Ascending aorta (tissue), 2 donors: ENCODE measurements around the gene RSPH9. TPM values are rescaled to one million over a fixed set of nuclear protein-coding genes. Genes with fewer than 3 reads are reported as not detected.

ENCODE experiments used
- DNase-seq, 2 donors: peaks; one replicate each; pipeline ENCODE4 v3.0.0-alpha.2; 2019; ENCODE audit warnings: low spot score in 2 of 2
- H3K27ac ChIP-seq, 2 donors: fragments of 200-600 bp; sonication (generic); one replicate each; pipeline ENCODE4 v1.5.1; 2016 to 2017; ENCODE audit warnings: mild to moderate bottlenecking in 1 of 2
- H3K27me3 ChIP-seq: fragments of 200-600 bp; sonication (generic); one replicate; pipeline ENCODE4 v1.5.1; 2017
- H3K36me3 ChIP-seq, 2 donors: fragments of 200-600 bp; sonication (generic); one replicate each; pipeline ENCODE4 v1.5.1; 2016
- H3K4me1 ChIP-seq, 2 donors: fragments of 200-600 bp; sonication (generic); one replicate each; pipeline ENCODE4 v1.5.1; 2016 to 2017; ENCODE audit warnings: mild to moderate bottlenecking in 1 of 2
- H3K4me3 ChIP-seq, 2 donors: fragments of 200-600 bp; sonication (generic); one replicate each; pipeline ENCODE4 v1.5.1; 2016 to 2017; ENCODE audit warnings: mild to moderate bottlenecking in 1 of 2
- H3K9me3 ChIP-seq, 2 donors: fragments of 200-600 bp; sonication (generic); one replicate each; pipeline ENCODE4 v1.5.1; 2016
- CTCF ChIP-seq, 3 experiments: fragments of 200-600 bp in 2 of 3; fragments of 450-650 bp in 1 of 3; sonication (generic) in 2 of 3; IDR thresholded peaks; one replicate each; pipeline ENCODE4 v1.5.1; 2016 to 2019; ENCODE audit warnings: antibody characterized with exemption in 3 of 3, mild to moderate bottlenecking in 1 of 3, moderate library complexity in 1 of 3
- intact Hi-C: fragments of 100-400 bp; cut with DNase I; formaldehyde crosslinking; loops from one replicate; pipeline ENCODE4 v1.15.1; 2023
- total RNA-seq: library from RNA; depleted of rRNA; stranded (reverse); fragments of >200 nt; gene quantifications from one replicate; pipeline ENCODE4 v1.1.0, GENCODE V29; 2016

The RSPH9 gene
- total RNA-seq, 1 donor from 2014 or later: not detected

DNA sequence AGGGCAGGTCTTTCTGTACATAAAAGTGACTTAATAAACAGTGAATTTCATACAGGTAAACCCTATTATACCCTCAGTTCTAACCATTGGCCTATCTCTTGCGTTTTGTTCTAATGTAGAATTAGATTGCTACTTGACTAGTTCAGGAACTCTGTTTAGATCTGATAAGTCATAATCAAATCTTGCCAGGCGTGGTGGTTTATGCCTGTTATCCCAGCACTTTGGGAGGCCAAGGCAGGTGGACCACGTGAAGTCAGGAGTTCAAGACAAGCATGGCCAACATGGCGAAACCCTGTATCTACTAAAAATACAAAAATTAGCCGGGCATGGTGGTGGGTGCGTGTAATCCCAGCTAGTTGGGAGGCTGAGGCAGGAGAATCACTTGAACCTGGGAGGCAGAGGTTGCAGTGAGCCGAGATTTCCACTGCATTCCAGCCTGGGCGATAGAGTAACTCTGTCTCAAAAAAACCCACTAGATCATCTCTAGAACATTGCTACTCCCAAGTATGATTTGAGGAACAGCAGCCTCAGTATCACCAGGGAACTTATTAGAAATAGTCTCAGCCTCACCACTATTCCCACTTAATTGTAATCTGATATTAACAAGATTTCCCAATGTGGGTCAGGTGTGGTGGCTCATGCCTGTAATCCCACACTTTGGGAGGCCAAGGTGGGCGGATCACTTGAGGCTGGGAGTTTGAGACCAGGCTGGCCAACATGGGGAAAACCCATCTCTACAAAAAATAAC is 27.9 kb upstream of the RSPH9 start:
- DNase-seq: no peak
- Histone ChIP-seq H3K27me3 (no peaks in the 10 kb centered on the region), H3K9me3 (no peaks in the 10 kb centered on the region), H3K4me3 (no peak overlapping the region), H3K36me3 (peaks cover 20 to 60% of the 10 kb centered on the region in 2 donors), H3K27ac (no peak overlapping the region), H3K4me1 (no peaks in the 10 kb centered on the region)
- intact Hi-C loops: no loop called here
- no peak for TF ChIP-seq CTCF (IDR thresholded peaks at IDR 0.05)

DNA sequence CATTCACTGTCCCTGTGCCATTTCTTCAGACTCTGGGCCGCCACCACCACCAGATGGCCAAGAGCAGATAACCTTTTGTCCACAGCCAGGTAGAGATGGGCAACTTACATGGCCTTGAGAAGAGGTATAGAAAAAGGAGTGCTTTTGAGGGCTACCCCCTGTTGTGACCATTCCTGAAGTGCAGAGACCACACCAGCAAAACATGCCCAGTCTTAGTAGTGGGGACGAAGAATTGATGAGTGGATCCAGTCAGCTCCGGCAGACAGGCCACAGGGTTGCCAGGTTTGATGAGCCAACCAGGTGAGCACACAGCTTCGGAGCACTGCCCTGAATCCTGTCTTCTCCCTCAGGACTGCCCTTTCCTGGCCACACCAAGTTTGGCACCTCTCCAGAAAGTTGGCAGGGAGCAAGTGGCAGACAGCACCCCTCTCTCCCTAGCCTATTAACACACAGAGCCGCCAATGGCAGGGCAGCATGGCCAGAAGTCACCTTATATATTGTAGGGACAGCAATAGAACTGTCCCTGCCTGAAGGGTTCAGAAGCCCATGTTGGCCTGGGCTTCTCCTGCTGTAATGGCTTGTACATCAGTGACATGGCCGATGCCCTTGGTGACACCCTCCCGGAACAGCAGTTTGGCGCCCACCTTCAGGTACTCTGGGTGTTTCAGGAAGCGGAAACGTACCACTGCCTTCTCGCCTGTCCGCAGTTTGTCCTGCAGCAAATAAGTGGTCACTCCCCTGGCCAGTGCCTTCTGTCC is 23.6 kb upstream of the RSPH9 start:
- Histone ChIP-seq H3K4me3 (no peak overlapping the region), H3K27me3 (no peaks in the 10 kb centered on the region), H3K27ac (no peak overlapping the region), H3K36me3 (peaks cover 49 to 70% of the 10 kb centered on the region in 2 donors), H3K9me3 (no peaks in the 10 kb centered on the region), H3K4me1 (no peaks in the 10 kb centered on the region)
- intact Hi-C loops: loop anchor here (10.0 kb wide), 1 partner anchor 1836 kb away; the partner anchor contains the start of genes PRICKLE4 and TOMM6
- TF ChIP-seq CTCF (IDR thresholded peaks at IDR 0.05): no peak
- no peak for DNase-seq

GRCh38 chr6:43621836-43622180 is 23.0 kb upstream of the RSPH9 start:
- no peak overlapping the region for H3K27ac ChIP-seq
- TF ChIP-seq CTCF (IDR thresholded peaks at IDR 0.05): no peak
- peaks cover 49 to 70% of the 10 kb centered on the region in 2 donors for H3K36me3 ChIP-seq
- H3K4me3 ChIP-seq: no peak overlapping the region
- H3K27me3 ChIP-seq: no peaks in the 10 kb centered on the region
- H3K4me1 ChIP-seq: peaks cover 2 to 4% of the 10 kb centered on the region in 2 donors
- H3K9me3 ChIP-seq: no peaks in the 10 kb centered on the region
- intact Hi-C loops: loop anchor here (10.0 kb wide), 1 partner anchor 1837 kb away; the partner anchor contains the start of genes PRICKLE4 and TOMM6
- no peak for DNase-seq

- Histone ChIP-seq H3K36me3 (peaks cover 49 to 70% of the 10 kb centered on the region in 2 donors), H3K27me3 (no peaks in the 10 kb centered on the region), H3K27ac (no peak overlapping the region), H3K4me3 (no peak overlapping the region), H3K9me3 (no peaks in the 10 kb centered on the region), H3K4me1 (peaks cover 5 to 9% of the 10 kb centered on the region in 2 donors)
- TF ChIP-seq CTCF (IDR thresholded peaks at IDR 0.05): no peak
- DNase-seq: no peak
- intact Hi-C loops: loop anchor here (10.0 kb wide), 1 partner anchor 1838 kb away; the partner anchor contains the start of genes PRICKLE4 and TOMM6
Observed at GRCh38 chr6:43622541-43622940, 22.3 kb upstream of the RSPH9 start.

DNA sequence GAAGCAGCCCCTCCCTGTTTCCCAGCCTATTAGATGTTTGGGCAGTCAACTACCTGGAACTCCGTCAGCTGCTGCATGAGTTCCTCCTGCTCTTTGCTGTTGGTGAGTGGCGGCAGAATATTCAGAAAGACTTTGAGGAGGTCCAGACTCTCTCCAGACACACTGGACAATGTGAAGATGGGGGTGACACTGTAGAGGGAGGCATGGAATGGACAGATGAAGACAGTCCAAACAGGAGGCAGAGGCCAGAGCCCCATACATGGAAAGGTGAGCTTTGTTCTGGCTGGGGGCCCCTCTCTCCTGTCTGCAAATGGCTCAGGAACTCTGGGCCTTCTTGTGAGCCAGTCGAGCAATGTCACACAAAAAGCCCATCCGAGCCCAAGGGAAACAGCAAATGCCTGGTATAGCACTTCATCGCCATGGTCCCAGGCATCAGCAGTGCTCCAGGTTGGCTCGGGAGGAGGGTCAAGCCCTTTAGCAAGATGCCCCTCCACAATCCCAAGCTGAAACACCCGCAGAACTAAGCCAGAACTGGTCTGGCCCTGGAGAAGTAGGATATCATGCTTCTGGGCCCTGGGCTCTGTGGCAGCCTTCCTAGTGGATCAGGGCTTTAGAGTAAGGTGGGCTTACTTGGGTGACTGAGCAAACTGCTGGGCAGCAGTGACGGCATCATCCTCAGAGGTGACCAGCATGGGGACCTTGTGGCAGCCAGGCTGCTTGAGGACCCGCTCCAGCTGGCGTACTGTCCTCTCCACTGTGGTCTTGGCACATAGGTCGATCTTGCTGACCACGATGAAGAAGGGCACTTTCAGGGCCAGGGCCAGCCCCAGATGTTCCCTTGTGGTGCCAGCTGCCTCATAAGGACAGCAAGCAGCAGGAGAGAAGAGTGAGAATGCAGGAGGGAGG is 20.7 kb upstream of the RSPH9 start:
- DNase-seq: no peak
- Histone ChIP-seq H3K9me3 (no peaks in the 10 kb centered on the region), H3K4me3 (no peak overlapping the region), H3K27me3 (no peaks in the 10 kb centered on the region), H3K4me1 (peaks cover 5 to 16% of the 10 kb centered on the region in 2 donors), H3K36me3 (peaks cover 49 to 70% of the 10 kb centered on the region in 2 donors), H3K27ac (no peak overlapping the region)
- TF ChIP-seq CTCF (IDR thresholded peaks at IDR 0.05): no peak
- intact Hi-C loops: loop anchor here (10.0 kb wide), 1 partner anchor 1839 kb away; the partner anchor contains the start of genes PRICKLE4 and TOMM6
